Measurements from ENCODE around the gene PUM2.
"Not testable (repeated sequence)": the region's sequence is repeated elsewhere in the genome, so short reads cannot be mapped to it uniquely, and the experiment has no call there.

PUM2 gene

DNA sequence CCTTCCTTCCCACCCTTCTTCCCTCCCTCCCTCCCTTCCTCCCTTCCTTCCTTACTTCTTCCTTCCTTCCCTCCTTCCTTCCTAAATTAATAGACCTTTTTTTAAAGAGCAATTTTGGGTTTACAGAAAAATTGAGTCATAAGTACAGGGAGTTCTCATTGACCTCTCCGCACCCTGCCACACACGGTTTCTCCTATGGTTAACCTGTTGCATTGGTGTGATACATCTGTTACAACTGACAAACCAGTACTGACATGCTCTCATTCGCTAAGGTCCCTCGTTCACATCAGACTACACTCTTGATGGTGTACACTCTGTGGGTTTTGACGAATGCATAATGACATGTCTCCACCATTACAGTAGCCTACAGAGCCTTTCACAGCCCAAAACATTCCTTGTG, 114.1 kb downstream of the PUM2 start:
- no peak for DNase-seq (ENCODE audit: low read depth in 1 of 2, low spot score in 1 of 2)

DNA sequence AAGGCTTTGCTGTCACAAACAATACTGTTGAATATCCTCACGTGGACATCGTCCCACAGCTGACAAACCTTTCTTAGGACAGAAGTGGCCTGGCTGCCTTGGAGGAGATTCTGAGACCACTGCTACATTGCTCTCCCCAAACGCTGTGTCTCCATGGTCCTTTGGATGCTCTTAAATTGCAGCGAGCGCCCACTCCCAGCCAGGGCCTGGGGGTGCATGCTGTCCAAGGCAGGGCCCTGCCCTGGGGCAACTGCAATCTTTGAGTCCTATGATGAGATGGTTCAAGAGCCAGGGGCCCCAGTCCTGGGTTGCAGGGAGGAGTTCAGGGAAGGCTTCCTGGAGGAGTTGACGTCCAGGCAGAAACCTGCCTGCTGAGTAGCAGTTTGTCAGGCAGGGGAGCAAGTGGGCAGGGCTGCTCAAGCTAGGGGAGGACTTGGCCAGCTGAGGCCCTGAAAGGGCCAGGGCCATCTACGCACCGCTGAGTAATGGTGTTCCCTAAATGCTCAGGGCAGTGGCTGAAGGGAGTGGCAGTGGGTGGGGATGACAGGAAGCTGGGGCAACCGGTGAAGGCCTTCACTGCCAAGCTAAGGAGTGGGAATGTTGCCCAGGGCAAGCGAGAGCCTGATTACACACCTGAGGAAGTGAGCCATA, 114.9 kb downstream of the PUM2 start:
- DNase-seq (ENCODE audit: low read depth in 1 of 2, low spot score in 1 of 2), result no peak

DNA sequence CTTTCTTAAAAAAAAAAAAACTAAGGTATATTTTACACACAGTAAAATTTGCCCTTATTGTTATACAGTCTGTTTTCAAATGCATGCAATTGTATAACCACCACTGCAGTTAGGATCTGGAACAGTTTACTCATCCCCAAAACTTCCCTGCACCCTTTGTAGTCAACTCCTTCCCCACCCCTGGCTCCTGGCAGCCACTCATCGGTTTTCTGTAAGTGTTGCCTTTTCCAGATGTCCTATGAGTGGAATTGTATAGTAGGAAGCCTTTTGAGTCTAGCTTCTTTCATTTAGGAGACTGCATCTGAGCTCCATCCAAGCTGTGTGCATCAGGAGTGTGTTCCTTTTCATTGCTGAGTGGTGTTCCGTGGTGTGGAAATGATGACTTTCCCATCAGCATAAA, 116.0 kb downstream of the PUM2 start:
- DNase-seq (ENCODE audit: low read depth in 1 of 2, low spot score in 1 of 2), result not testable (repeated sequence)

DNA sequence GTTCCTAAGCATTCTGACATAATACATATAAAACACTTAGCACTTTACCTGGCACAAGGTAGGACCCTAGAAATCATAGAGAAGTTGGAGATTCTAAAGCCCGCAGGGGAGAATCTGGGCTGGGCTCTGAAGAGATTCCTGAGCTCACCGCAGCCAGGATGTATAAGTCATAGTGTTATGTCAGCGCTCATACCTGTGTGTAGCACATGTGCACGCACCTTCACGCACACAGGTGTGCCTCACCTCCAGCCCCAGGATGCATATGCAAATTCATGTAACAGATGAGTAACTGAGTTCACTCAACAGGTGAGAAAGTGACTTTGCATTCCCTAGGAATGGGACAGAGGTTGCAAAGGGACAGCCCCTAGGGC, 117.8 kb downstream of the PUM2 start:
- DNase-seq (ENCODE audit: low read depth in 1 of 2, low spot score in 1 of 2), result no peak

DNA sequence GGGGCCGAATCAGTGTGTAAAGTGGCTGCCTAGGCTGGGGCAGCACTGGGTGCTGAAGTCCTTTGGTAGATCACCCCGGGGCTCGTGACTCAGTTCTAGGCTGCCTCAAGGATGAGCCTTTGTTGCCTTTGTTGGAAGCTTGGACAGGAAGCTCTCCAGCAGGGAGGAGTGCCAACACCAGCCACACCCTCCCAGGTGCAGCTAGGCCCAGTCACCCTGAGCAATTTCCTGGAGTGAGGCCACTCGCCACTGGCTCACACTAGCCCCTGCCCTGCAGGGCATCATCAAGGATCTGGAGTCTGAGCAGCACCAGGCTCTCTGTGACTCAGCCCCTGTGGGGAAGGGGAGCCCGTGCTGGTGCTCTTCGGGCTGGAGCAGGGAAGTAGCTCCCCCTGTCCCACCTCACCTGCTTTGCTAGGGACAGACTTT, 119.0 kb downstream of the PUM2 start:
- no peak for DNase-seq (ENCODE audit: low read depth in 1 of 2, low spot score in 1 of 2)

DNA sequence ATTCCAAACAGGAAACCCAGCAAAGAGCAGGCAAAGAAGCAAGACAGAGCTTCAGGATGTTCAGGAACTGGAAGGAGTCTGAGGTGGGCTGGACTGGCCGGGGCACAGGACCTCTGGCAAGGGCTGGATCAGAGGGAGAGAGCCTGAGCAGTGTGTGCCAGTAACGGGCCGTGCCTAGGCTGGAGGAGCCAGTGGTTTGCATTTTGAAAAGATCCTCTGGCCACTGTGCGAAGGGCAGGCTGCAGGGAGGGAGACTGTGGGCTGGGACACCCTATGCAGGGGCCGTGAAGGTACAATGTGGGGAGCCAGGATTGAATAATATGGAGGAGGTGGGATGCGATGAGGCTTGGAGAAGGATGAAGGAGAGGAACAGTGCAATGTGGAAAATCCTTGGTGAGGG, 119.5 kb downstream of the PUM2 start:
- no peak for DNase-seq (ENCODE audit: low read depth in 1 of 2, low spot score in 1 of 2)

DNA sequence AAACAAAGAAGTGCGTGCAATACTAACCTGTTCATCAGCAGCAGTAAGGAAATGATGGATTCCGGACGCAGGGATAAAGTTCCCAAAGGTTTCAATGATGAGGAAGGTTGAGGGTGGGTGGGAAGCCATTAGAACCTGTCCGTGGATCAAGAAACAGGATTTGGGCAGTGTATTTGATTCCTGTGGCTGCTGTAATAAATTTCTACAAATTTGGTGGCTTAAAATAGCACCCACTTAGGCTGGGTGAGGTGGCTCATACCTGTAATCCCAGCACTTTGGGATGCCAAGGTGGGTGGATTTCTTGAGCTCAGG, 120.6 kb downstream of the PUM2 start:
- no peak for DNase-seq (ENCODE audit: low read depth in 1 of 2, low spot score in 1 of 2)

DNA sequence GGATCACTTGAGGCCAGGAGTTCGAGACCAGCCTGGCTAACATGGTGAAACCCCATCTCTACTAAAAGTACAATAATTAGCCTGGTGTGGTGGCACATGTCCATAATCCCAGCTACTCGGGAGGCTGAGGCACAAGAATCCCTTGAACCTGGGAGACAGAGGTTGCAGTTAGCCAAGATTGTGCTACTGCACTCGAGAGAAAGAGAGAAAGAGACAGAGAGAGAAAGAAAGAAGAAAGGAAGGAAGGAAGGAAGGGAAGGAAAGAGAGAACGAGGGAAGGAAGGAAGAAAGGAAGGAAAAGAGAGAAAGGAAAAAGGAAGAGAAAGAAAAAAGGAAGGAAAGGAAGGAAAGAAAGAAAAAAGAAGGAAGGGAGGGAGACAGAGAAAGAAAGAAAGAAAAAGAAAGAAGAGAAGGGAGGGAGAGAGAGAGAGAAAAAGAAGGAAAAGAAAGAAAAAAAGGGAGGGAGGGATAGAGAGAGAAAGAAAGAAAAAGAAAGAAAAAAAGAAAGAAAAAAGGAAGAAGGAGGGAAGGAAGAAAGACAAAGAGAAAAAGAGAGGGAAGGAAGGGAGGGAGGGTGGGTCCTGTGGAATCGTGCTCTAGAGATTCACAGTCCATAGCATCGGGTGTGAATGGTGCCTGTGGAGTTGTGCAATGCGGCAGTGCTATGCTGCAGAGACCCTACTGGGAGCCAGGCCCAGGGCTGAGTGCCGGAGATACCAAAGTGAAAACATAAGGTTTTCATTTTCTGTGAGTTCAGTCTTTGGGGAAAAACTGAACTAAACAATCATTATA, 121.1 kb downstream of the PUM2 start:
- DNase-seq (ENCODE audit: low read depth in 1 of 2, low spot score in 1 of 2), result no peak

DNA sequence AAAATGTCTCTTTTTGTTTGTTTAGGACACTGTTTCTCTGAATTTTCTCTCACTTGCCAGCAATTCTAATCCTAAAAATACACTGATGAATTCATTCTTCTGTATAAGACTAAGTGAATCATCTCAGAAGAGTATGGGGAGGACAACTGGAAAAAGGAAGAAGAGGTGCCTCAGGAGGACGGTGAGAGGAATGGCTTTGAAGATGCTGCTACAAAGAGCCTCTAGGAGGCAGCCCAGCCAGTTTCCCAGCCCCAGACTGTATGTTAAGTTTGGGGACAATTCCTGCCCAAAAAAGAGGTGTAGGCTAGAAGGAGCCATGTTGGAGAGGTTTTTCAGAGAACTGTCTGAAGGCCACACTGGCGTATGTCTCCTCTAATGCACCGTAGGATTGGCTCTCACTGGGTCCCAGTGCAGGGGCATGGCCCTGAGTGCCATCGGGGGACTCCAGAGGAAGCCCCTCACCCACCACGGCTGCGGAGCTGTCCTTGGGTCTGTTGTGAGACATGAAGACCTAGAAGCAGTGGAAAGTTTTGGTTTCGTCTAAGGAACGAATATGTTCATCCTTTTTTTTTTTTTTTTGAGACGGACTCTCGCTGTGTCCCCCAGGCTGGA, 122.6 kb downstream of the PUM2 start:
- no peak for DNase-seq (ENCODE audit: low read depth in 1 of 2, low spot score in 1 of 2)

DNA sequence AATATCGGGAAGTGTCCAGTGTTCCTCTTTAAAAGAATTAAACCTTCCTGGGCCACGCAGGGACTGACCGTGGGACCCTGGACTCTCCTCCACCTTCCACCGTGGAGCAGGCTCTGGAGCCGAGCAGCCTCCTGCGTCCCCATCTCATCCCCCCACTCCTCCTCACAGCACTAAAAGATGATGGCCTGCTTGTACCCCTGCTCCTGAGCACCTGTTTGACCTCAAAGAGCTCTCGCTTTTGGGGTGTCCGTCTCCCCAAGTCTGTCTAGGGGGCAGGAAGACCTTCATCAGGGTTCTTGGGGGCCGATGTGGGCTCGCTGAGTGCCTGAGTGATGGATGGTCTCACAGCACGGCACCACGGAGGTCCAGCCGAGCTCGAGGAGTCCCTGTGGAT, 124.5 kb downstream of the PUM2 start:
- DNase-seq (ENCODE audit: low read depth in 1 of 2, low spot score in 1 of 2), result no peak

DNA sequence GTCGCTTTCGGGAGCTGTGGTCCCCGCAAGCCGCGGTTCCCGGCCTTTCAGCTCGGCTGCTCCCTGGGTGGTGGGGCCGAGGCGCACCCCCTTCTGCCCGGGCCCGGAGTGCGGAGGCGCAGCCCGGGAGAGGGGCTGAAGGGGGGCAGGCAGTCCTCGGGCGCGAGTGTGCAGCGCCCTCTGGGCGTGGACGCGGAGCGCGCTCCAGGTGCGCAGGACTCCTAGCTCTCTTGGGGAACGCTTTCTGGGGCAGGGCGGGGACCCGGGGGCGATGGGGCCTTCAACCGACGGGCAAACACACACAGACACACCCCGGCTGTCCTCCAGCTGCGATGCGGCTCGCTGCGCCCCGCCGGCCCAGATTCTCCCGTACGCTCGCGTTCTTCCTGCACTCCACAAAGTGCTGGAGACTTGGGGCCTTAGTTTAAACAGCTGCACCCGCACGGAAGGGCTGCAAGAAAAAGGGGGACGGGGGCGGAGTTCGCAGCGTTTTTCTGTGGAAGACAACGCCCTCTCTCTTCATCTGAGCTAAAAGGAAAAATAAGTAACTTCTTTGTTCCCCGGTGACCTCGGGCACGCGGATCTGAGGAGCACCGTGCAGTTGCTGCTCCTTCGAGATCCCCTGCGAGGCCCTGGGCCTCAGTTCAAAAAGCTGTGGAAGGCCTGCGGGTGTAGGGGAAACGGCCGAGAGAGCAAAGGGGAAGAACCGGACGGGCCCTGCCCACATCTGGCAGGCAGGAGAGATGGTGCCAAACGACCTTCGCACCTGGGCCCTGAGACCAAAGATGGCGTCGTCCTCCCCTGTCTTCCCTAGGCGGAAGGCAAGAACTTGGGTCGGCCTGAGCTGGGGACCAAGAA, 125.1 kb downstream of the PUM2 start:
- no peak for DNase-seq (ENCODE audit: low read depth in 1 of 2, low spot score in 1 of 2)

DNA sequence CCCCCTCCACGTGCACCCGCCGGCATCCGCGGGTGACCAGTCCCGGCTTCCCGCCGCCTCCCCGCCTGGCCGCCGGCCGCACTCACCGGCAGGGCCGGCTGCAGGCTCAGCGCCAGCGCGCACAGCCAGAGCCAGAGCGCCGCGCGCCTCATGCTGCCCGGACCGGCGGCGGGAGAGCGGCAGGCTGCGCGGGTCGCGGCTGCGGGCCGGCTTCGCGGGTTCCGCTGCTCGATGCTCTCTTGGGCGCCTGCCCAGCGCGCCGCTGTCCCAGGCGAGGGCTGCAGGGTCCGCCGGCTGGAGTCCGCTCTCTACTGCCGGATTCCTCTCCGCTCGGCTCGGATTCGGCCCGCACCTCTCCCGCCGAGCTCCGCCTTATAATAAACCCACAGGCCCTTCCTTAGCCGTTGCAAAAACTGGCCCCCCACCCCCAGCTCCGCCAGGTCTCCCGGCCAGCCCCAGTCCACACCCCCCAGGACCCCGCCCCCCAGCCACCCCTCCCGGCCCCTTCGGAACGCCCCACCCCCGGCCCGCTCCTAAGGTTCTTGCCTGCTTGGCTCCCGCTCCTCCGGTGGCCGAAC, 125.8 kb downstream of the PUM2 start, which contains the start of gene SDC1:
SDC1 (minus strand) TSS at position 415 of the 578 bp plus-strand sequence; CDS start at position 152, 263 bp downstream.
- no peak for DNase-seq (ENCODE audit: low read depth in 1 of 2, low spot score in 1 of 2)

DNA sequence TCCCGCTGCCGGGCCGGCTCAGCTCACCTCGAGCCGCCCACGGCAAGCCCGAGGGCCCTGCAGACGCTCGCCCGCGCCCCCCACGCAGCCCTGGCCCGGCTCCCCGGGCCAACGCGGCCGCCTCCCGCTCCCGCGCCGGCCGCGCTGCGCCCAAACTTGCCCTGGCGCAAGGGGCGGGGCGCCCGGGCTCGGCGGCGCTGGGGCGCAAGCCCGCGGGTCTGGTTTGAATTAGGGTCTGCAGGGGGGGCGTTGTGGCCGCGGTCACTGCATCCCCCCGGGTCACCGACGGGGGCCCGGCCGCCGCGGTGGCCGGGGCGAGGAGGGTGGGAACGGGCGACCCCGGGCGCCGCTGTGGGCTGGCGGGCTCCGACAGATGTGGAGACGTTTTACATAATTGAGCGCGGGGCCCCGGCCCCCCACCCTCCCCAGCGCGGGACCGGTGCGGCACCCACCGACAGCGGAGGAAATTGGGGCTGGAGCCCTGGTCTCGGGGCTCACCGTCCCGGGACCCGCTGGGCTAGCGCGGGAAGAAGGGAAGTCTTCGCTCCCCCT, 126.4 kb downstream of the PUM2 start:
- no peak for DNase-seq (ENCODE audit: low read depth in 1 of 2, low spot score in 1 of 2)

DNA sequence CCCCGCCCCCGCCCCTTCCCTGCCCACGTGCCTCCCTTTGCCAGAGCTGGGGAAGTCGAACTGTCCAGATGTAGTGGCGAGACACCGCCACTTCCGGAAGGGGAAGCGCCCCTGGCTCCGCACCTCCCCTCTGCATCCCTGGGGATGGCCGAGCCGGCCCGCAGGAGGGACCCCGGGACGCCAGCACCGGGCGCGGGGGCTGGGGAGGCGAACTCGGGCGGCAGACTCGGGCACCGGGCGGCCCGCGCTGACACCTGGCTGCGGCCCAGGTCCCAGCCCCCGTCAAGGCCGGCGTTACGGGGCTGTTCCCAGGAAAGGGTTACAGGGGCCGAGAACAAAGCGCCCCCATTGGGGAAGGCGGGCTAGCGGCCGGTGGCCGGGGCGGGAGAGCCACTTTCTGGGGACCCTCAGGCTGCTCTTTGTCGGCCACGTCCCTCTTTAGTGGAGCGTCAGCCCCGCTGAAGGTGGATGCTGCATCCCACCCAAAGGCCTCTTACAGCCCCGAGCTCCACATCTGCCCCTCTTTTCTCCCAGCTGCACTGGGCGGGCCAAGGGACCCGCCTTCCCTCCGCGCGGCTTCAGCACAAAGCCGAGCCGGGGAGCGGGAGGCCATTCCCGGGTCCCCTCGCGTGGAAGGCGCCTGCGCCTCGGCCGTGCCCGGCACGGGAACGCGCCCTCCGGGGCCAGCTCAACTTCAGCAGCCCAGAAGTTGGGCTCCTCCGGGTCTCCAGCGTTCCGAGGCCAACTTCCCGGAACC, 127.1 kb downstream of the PUM2 start:
- DNase-seq (ENCODE audit: low read depth in 1 of 2, low spot score in 1 of 2), result no peak

DNA sequence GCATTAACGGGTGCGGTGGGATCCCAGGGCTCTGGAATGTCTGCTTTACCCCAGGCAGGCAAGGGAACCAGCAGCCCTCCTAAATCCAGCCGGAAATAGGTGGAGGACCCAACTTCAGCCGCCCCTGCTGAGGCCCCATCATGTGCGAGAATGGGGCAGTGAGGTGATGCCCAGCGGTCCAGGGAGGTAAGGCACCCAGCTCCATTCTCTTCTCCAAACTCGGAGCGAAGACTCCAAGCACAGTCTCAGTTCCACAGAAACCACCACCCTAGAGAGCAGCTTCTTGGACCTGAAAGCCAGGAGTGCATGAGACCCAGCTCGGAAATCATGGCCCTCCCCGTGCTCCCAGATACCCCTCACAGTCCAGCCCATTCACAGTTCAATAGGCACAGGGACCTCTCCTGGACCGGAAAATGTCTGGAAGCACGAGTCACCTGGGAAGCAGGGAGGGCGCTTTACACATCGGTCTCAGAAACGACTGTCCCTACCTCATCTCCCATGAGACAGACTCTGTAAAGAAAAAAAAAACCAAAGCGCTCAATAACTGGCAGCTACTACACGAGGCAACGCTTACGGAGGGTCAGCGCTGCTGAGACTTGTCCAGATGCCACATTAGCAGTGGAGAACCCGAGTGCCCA, 127.8 kb downstream of the PUM2 start:
- DNase-seq (ENCODE audit: low read depth in 1 of 2, low spot score in 1 of 2), result no peak

DNA sequence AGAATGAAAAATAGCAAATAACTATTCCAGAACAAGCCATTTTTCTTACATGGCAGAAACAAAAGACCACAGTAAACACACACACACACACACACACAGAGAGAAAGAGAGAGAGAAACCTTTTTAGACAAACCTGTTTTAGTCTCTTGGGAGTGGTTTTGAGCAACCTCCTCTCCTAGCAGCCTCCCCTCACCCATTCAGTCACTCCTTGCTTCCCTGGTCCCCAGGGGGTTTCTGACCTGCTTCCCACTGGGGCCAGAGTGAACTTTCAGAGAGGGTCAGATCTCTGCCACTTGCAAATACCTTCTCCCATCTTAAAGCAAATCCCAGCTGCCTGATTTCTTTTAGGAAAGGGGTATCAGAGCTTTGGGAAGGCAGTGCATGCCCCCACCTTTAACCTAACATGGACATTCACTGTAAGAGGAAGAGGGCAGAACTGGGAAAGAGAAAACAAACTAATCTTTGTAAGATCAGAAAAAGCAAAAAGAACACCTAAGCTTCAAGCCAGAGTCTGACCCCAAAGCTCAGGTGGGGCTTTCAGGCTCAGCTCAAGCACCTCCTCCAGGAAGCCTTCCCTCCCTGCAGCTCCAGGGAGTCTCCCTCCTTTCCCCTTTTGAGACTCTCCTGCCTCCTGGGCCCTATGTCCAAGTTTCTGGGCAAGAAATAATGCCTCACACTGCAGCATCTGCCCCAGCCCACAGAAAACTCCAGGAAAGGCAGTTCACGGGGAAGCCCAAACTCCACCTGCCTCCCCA, 128.5 kb downstream of the PUM2 start:
- no peak for DNase-seq (ENCODE audit: low read depth in 1 of 2, low spot score in 1 of 2)

DNA sequence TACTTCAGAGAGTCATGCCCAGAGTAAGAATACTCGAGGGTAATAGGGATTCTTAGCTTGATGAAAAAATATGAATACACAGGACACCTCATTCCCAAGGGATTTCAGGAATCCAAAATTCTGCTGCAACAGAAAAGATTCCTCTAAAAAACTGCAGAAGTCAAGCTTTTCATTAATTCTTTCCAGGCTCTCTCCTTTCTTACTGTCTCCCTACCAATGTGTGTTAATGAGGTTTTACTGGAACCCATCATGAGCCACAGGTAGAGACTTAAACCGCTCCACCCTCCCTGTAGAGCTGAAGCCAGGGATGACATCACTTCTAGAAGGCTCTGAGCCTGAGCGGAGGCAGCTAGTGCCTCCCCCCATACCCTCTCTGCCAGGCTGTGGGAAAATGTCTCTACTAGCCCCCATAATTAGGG, 129.1 kb downstream of the PUM2 start:
- DNase-seq (ENCODE audit: low read depth in 1 of 2, low spot score in 1 of 2), result no peak

DNA sequence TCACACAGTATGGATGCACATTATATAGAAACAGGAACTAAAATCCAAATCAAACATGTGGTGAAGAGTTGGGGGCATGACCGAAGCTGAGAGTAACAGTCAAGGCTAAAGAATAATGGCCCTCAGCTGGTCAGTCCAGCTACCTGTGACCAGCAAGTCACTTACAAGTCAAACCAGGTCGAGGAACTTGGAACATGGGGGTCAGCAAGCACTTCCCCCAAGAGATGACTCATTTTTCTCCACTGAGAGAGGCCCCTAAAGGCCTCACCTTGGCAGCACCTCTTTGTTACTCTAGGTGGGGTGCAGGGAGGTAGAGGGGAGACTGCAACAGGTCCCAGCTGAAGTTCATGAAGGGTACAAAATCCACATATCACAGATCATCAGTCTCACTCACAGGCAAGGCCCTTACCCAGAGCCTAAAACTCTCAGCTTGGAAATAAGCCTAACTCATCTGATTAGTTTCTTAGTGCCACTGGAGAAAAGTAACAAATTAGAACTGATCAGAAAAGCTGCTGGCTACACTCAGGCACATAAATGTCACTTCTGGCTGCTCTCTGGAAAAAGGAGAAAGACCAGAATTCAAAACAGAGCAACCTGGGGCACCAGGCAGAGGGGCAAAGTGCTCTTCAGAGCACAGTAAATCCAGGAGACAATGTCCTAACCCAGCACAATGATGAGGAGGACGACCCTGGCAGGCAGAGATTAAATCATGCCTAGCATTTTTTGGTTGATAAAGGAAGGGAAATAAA, 129.7 kb downstream of the PUM2 start:
- DNase-seq (ENCODE audit: low read depth in 1 of 2, low spot score in 1 of 2), result no peak

Measured in activated CD4-positive, alpha-beta T cell treated with anti-CD3 and anti-CD28 coated beads, Interleukin-2, amount 50 U/mL, for 24 hours (primary cell).